ENCODE data around the gene TAF11L2.
"Not testable (repeated sequence)": the region's sequence is repeated elsewhere in the genome, so short reads cannot be mapped to it uniquely, and the experiment has no call there.

TAF11L2 gene

DNA sequence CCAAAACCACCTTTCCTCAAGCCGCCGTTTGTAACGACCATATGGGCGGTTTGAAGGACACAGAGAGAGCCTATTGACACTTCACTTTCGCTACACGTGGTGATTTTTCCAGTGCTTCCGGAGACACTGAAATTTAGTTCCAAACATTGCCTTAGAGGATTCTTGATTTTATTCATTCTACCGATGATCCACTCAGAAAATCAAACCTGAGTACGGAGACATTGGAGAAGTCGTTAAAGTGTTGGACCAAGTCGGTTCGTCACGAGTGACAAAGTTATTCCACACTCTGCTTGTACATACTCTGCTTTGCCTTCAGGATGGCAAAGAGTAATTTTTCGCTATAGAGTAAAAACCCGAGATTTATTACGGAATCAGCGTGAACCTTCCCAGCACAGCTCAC is 28.5 kb downstream of the TAF11L2 start:
- not testable (repeated sequence) for DNase-seq (ENCODE audit: low read depth)

DNA sequence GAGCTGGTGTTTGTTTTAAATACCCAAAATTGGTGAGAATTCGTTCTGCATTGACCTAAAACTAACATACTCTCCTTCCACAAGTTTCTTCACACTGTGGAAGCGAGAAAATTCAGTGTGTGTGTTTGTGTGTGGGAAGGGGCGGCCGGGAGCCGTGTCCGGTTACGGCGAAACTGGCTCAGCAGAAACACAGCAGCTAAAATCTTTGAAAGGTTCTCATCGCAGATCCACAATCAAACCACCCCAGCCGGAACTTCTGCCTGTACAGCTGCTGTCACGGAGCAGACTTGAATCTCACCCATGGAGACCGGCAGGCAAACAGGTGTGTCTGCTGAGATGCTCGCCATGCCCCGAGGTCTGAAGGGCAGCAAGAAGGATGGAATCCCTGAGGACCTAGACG is 30.3 kb downstream of the TAF11L2 start, which contains the start of gene TAF11L6:
Gene TAF11L6, plus strand, starts transcription at position 301 of the 400 bp plus-strand sequence.
- not testable (repeated sequence) for DNase-seq (ENCODE audit: low read depth)
